Measurements from ENCODE around the gene TMPRSS3.

DNA sequence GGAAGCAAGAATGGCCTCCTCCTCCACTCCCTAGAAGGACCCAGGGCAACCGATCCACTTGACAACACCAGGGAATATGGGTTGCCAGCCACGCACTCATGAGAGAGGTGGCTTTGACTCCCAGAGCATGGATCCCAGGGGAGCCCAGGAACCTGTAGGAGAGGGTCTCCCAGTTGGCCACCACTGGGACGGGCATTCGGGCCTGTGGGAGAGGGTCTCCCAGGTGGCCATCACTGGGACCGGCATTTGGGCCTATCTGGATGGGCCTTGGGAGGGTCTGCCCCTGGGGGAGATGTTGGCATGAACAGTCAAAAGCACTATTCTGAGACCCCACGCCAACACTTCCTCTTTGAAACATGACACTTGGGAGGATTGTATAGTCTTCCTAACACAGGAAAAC lies 30.1 kb downstream of the TMPRSS3 start:
- TF ChIP-seq CTCF (IDR thresholded peaks at IDR 0.05) (no peak), POLR2AphosphoS5 (IDR thresholded peaks at IDR 0.05) (no peak)
